Lung (tissue), 13 donors: Measurements from ENCODE around the gene TAS2R3. TPM values are rescaled to one million over a fixed set of nuclear protein-coding genes. Genes with fewer than 3 reads are reported as not detected.

Experiments
- ATAC-seq: fragments of 200-7000 bp; cut with Tn5 transposase; one replicate; pipeline ENCODE4 v1.9.1; 2020; ENCODE audit warnings: moderate number of reproducible peaks; ENCODE audit not compliant: insufficient read depth, low FRiP score
- DNase-seq, 3 donors: peaks; one replicate each; pipeline ENCODE4 v3.0.0-alpha.2; 2013 to 2017
- H3K27ac ChIP-seq, 2 donors: one replicate each; pipeline ENCODE4 v1.5.1; 2013; ENCODE audit warnings: mild to moderate bottlenecking in 2 of 2, moderate library complexity in 2 of 2, control low read depth in 1 of 2, inconsistent platforms in 1 of 2, low read depth in 1 of 2, low read length in 1 of 2
- H3K27me3 ChIP-seq, 3 donors: one replicate each; pipeline ENCODE4 v1.5.1; 2013; ENCODE audit warnings: low read length in 2 of 3; ENCODE audit not compliant: control insufficient read depth in 3 of 3, insufficient read depth in 3 of 3
- H3K36me3 ChIP-seq, 4 donors: one replicate each; pipeline ENCODE4 v1.5.1; 2013; ENCODE audit warnings: low read length in 4 of 4, mild to moderate bottlenecking in 1 of 4, moderate library complexity in 1 of 4; ENCODE audit not compliant: control insufficient read depth in 4 of 4, insufficient read depth in 4 of 4
- H3K4me1 ChIP-seq, 5 donors: one replicate each; pipeline ENCODE4 v1.5.1; 2013; ENCODE audit warnings: low read length in 5 of 5, mild to moderate bottlenecking in 2 of 5, moderate library complexity in 1 of 5; ENCODE audit not compliant: control insufficient read depth in 5 of 5, insufficient read depth in 5 of 5
- H3K4me3 ChIP-seq: one replicate; pipeline ENCODE4 v1.5.1; 2013; ENCODE audit warnings: mild to moderate bottlenecking, control low read depth, moderate library complexity
- H3K9ac ChIP-seq, 2 donors: one replicate each; pipeline ENCODE4 v1.5.1; 2013; ENCODE audit warnings: low read length in 2 of 2, control low read depth in 1 of 2; ENCODE audit not compliant: insufficient read depth in 1 of 2
- H3K9me3 ChIP-seq, 4 donors: one replicate each; pipeline ENCODE4 v1.5.1; 2013; ENCODE audit warnings: low read length in 3 of 4, mild to moderate bottlenecking in 1 of 4, moderate library complexity in 1 of 4; ENCODE audit not compliant: control insufficient read depth in 4 of 4, insufficient read depth in 3 of 4
- WGBS, 2 donors: extraction: QIAGEN DNeasy Blood & Tissue Kit; methylation state at CpG; one replicate each; pipeline ENCODE4 v1.1.7; 2013; 5-methylcytosine and 5-hydroxymethylcytosine counted together
- polyA plus RNA-seq, 2 donors: library from polyadenylated mRNA; stranded (reverse); fragments of 200-250 nt; gene quantifications; one replicate each; pipeline ENCODE4 v1.2.1, GENCODE V29; 2013
- small RNA-seq: library from RNA; depleted of rRNA; stranded (forward); fragments of <200 nt; gene quantifications from one replicate; pipeline ENCODE3, GENCODE V24; 2014; ENCODE audit warnings: low replicate concordance
- total RNA-seq, 2 donors: library from RNA; depleted of rRNA in 1 of 2; stranded (reverse); fragments of >200 nt in 1 of 2; gene quantifications; one replicate each; pipeline ENCODE4 v1.2.1, GENCODE V29; 2014 to 2021
- TF ChIP-seq, protein P1 (sequence below): IDR thresholded peaks from 2 replicates; pipeline ENCODE4 v1.5.1; 2012; ENCODE audit warnings: mild to moderate bottlenecking; ENCODE audit errors: control extremely low read depth, extremely low read depth
- donor health status: control.
- donor health status: control.
- donor health status: Bipolar disorder and iron deficiency.
- donor health status: healthy.
- donor health status: DM: yes; HTN: yes; CAD: no.

The TAS2R3 gene
- total and polyA plus RNA-seq, 4 donors: 2.2 to 13.0 TPM; not detected in 2

DNA sequence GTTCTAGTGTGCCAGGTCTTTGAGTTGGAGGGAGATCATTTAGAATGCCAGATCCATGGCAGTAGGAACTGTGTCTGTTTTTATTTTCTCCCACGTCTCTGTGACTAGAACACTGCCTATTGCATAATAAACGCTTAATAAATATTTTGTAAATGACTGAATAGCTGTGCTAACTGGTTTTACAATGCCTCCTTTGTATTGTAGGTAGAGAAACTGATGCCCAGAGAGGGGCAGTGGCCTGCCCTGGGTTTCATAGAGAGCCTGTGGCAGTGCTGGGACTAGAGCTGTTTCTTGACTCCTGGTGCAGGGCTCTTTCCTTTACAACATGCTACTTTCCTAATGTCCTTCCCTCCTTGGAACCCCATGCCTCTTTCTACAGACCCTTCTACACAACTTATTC, 28.6 kb downstream of the TAS2R3 start:
- WGBS, 2 donors: 76 to 94% methylated on average over 2 of the region's 2 CpGs

More for the DNA sequence above, 28.6 kb downstream of the TAS2R3 start:
- no peaks in the 10 kb centered on the region for H3K27me3 ChIP-seq
- peaks cover 0 to 5% (median 0%) of the 10 kb centered on the region in 5 donors for H3K4me1 ChIP-seq
- H3K36me3 ChIP-seq: peaks cover 0 to 6% (median under 1%) of the 10 kb centered on the region in 4 donors
- H3K27ac ChIP-seq: no peak overlapping the region
- no peaks in the 10 kb centered on the region for H3K9me3 ChIP-seq
- no peak for ATAC-seq
- TF ChIP-seq, protein P1, sequence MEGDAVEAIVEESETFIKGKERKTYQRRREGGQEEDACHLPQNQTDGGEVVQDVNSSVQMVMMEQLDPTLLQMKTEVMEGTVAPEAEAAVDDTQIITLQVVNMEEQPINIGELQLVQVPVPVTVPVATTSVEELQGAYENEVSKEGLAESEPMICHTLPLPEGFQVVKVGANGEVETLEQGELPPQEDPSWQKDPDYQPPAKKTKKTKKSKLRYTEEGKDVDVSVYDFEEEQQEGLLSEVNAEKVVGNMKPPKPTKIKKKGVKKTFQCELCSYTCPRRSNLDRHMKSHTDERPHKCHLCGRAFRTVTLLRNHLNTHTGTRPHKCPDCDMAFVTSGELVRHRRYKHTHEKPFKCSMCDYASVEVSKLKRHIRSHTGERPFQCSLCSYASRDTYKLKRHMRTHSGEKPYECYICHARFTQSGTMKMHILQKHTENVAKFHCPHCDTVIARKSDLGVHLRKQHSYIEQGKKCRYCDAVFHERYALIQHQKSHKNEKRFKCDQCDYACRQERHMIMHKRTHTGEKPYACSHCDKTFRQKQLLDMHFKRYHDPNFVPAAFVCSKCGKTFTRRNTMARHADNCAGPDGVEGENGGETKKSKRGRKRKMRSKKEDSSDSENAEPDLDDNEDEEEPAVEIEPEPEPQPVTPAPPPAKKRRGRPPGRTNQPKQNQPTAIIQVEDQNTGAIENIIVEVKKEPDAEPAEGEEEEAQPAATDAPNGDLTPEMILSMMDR: no peak
- no peak overlapping the region for H3K9ac ChIP-seq
- no peak overlapping the region for H3K4me3 ChIP-seq
- no peak for DNase-seq

Small RNAs within 50 kb of the gene (small RNA-seq; reads per million reads assigned to genes)
- not detected for gene RNU1-82P

Other genes with a start within 250 kb of the TAS2R3 start
- gene AGK, start 212.7 kb upstream of the TAS2R3 start, total RNA-seq: 10 to 100 TPM; 24.3 to 39.1 TPM
- 10 to 100 TPM; 13.7 to 17.6 TPM for gene AGK, start 212.7 kb upstream of the TAS2R3 start, polyA plus RNA-seq
- 10 to 100 TPM; 24.1 to 43.3 TPM for gene DENND11, start 61.9 kb upstream of the TAS2R3 start, total RNA-seq
- gene DENND11, start 61.9 kb upstream of the TAS2R3 start, polyA plus RNA-seq: 1 to 10 TPM; 5.1 to 8.2 TPM
- not detected for gene WEE2, start 55.7 kb upstream of the TAS2R3 start, total RNA-seq
- not detected for gene WEE2, start 55.7 kb upstream of the TAS2R3 start, polyA plus RNA-seq
- gene SSBP1, start 25.7 kb upstream of the TAS2R3 start, total RNA-seq: 100 to 1,000 TPM in 1 of 2 donors, 10 to 100 TPM in 1; 96.8 to 109 TPM
- 100 to 1,000 TPM; 162 to 263 TPM for gene SSBP1, start 25.7 kb upstream of the TAS2R3 start, polyA plus RNA-seq
- 1 to 10 TPM; 1.4 to 9.3 TPM for gene TAS2R4, start 12.6 kb downstream of the TAS2R3 start, total RNA-seq
- gene TAS2R4, start 12.6 kb downstream of the TAS2R3 start, polyA plus RNA-seq: under 1 TPM; 0.06 to 0.35 TPM
- gene TAS2R5, start 26.1 kb downstream of the TAS2R3 start, total RNA-seq: 1 to 10 TPM; 1.2 to 6.8 TPM
- gene TAS2R5, start 26.1 kb downstream of the TAS2R3 start, polyA plus RNA-seq: under 1 TPM; 0.41 to 0.55 TPM
- gene PRSS37, start 77.4 kb downstream of the TAS2R3 start, total RNA-seq: not detected
- gene PRSS37, start 77.4 kb downstream of the TAS2R3 start, polyA plus RNA-seq: not detected
- under 1 TPM in 1 of 2 donors, not detected in 1; 0.20 TPM for gene OR9A4, start 152.3 kb downstream of the TAS2R3 start, total RNA-seq
- gene OR9A4, start 152.3 kb downstream of the TAS2R3 start, polyA plus RNA-seq: not detected
- 1 to 10 TPM; 2.7 to 8.8 TPM for gene CLEC5A, start 182.9 kb downstream of the TAS2R3 start, total RNA-seq
- gene CLEC5A, start 182.9 kb downstream of the TAS2R3 start, polyA plus RNA-seq: 10 to 100 TPM in 1 of 2 donors, 1 to 10 TPM in 1; 4.4 to 19.1 TPM
- not detected for gene TAS2R38, start 209.7 kb downstream of the TAS2R3 start, total RNA-seq
- not detected for gene TAS2R38, start 209.7 kb downstream of the TAS2R3 start, polyA plus RNA-seq
- gene MGAM, start 231.8 kb downstream of the TAS2R3 start, total RNA-seq: 10 to 100 TPM in 1 of 2 donors, 1 to 10 TPM in 1; 4.0 to 11.4 TPM
- 10 to 100 TPM in 1 of 2 donors, under 1 TPM in 1; 0.61 to 21.3 TPM for gene MGAM, start 231.8 kb downstream of the TAS2R3 start, polyA plus RNA-seq